Memory B cell (primary cell): Measurements from ENCODE around the gene SLC5A2.

Experiments used
- ATAC-seq: fragments of 150-1000 bp; cut with Tn5 transposase; 2 replicates; pipeline ENCODE4 v1.10.0; 2021; ENCODE audit warnings: low read depth, mild to moderate bottlenecking, moderate library complexity
- DNase-seq, 2 donors: peaks; one replicate each; pipeline ENCODE4 v3.0.0; 2022; ENCODE audit warnings: low spot score in 2 of 2
- H3K27ac Mint-ChIP-seq: one replicate; pipeline ENCODE4 v1.8.0; 2022; ENCODE audit warnings: mild to moderate bottlenecking, moderate library complexity, mixed read lengths
- H3K27me3 Mint-ChIP-seq: one replicate; pipeline ENCODE4 v1.8.0; 2022; ENCODE audit warnings: mixed read lengths
- H3K36me3 Mint-ChIP-seq: one replicate; pipeline ENCODE4 v1.8.0; 2022; ENCODE audit warnings: mild to moderate bottlenecking, mixed read lengths
- H3K4me1 Mint-ChIP-seq: one replicate; pipeline ENCODE4 v1.8.0; 2022; ENCODE audit warnings: mixed read lengths
- H3K4me3 Mint-ChIP-seq: one replicate; pipeline ENCODE4 v1.8.0; 2022; ENCODE audit warnings: mild to moderate bottlenecking, moderate library complexity, mixed read lengths
- H3K9me3 Mint-ChIP-seq: one replicate; pipeline ENCODE4 v1.8.0; 2022; ENCODE audit warnings: mixed read lengths

The SLC5A2 gene

GRCh38 chr16:31453255-31454204 is 29.4 kb upstream of the SLC5A2 start:
- no peaks in the 10 kb centered on the region for H3K27me3 Mint-ChIP-seq
- peaks cover 24% of the 10 kb centered on the region for H3K4me1 Mint-ChIP-seq
- peaks cover 3% of the 10 kb centered on the region for H3K36me3 Mint-ChIP-seq
- no peaks in the 10 kb centered on the region for H3K9me3 Mint-ChIP-seq
- DNase-seq = no peak
- ATAC-seq = no peak
- H3K27ac Mint-ChIP-seq = peak overlapping the region; percentile 33
- no peak overlapping the region for H3K4me3 Mint-ChIP-seq

GRCh38 chr16:31455601-31456314 is 27.2 kb upstream of the SLC5A2 start:
- peak overlapping the region; percentile 76 for H3K27ac Mint-ChIP-seq
- DNase-seq (no peak), ATAC-seq (no peak)
- peaks cover 3% of the 10 kb centered on the region for H3K36me3 Mint-ChIP-seq
- peak overlapping the region; percentile 9 for H3K4me3 Mint-ChIP-seq
- H3K9me3 Mint-ChIP-seq = no peaks in the 10 kb centered on the region
- peaks cover 31% of the 10 kb centered on the region for H3K4me1 Mint-ChIP-seq
- no peaks in the 10 kb centered on the region for H3K27me3 Mint-ChIP-seq

GRCh38 chr16:31456988-31457360 is 25.9 kb upstream of the SLC5A2 start:
- Mint-ChIP-seq H3K36me3 (peaks cover 2% of the 10 kb centered on the region), H3K27me3 (no peaks in the 10 kb centered on the region), H3K4me1 (peaks cover 27% of the 10 kb centered on the region), H3K4me3 (no peak overlapping the region), H3K9me3 (no peaks in the 10 kb centered on the region), H3K27ac (no peak overlapping the region)
- ATAC-seq (no peak), DNase-seq (no peak)

GRCh38 chr16:31458073-31458843 is 24.7 kb upstream of the SLC5A2 start:
- H3K4me1 Mint-ChIP-seq = peaks cover 27% of the 10 kb centered on the region
- peak overlapping the region; percentile 94 for H3K27ac Mint-ChIP-seq
- DNase-seq (peak; percentile 53 to 56), ATAC-seq (peak; percentile 18)
- no peaks in the 10 kb centered on the region for H3K9me3 Mint-ChIP-seq
- peak overlapping the region; percentile 86 for H3K4me3 Mint-ChIP-seq
- no peaks in the 10 kb centered on the region for H3K27me3 Mint-ChIP-seq
- H3K36me3 Mint-ChIP-seq = peaks cover 6% of the 10 kb centered on the region

DNA sequence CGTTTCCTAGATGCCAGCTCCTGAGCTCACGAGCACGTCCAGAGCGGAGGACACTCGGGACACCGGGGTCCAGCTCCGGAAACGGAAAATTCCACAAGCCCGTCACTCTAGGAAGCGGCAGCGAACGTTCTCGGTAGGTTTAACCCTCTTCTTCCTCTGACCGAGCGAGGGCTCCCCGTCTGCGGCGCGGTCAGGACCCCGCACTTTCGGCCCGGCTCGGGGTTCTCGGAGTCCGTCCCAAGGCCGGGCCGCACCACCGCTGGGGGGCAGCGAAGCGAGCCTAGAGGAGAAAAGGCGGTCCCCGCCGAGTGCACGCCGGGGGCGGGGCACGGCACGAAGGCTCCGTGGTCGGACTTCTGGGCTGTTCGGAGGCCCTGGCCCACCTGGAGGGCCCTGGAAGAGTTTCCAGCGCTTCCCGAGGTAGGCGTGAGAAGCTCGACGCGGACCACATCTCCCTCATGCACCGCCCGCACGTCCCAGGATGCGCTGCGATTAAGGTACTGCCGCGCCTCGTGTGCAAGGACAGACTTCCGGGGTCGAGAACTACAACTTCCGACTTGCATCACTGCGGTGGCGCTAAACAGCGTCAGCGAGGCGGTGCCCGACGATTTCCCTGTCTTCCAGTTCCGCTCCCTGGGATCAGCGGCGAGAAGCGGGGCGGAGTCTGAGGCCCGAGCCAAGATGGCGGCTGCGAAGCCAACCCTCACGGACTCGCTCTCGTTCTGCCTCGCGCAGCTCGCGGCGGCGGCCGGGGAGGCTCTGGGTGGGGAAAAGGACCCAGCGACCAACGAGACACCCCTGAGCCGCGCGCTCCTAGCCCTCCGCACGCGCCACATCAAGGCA is 23.9 kb upstream of the SLC5A2 start, which contains the start of gene ARMC5:
Gene ARMC5 (plus strand): TSS at position 658 of the 843 bp plus-strand sequence. CDS start 24 bp downstream, at position 682.
- ATAC-seq (peak; percentile 71), DNase-seq (peak; percentile 80 to 95)
- Mint-ChIP-seq H3K4me3 (peak within 1 kb of the TSS; percentile 86), H3K27me3 (no peaks in the 10 kb centered on the region), H3K9me3 (no peaks in the 10 kb centered on the region), H3K27ac (peak within 1 kb of the TSS; percentile 94), H3K36me3 (peaks cover 8% of the 10 kb centered on the region), H3K4me1 (peaks cover 24% of the 10 kb centered on the region)

GRCh38 chr16:31459687-31460581 is 23.0 kb upstream of the SLC5A2 start:
- Mint-ChIP-seq H3K36me3 (peaks cover 12% of the 10 kb centered on the region), H3K27me3 (no peaks in the 10 kb centered on the region), H3K4me3 (peak overlapping the region; percentile 86), H3K4me1 (peaks cover 23% of the 10 kb centered on the region), H3K27ac (peak overlapping the region; percentile 94), H3K9me3 (no peaks in the 10 kb centered on the region)
- ATAC-seq = peak; percentile 75
- DNase-seq = peak; percentile 99

DNA sequence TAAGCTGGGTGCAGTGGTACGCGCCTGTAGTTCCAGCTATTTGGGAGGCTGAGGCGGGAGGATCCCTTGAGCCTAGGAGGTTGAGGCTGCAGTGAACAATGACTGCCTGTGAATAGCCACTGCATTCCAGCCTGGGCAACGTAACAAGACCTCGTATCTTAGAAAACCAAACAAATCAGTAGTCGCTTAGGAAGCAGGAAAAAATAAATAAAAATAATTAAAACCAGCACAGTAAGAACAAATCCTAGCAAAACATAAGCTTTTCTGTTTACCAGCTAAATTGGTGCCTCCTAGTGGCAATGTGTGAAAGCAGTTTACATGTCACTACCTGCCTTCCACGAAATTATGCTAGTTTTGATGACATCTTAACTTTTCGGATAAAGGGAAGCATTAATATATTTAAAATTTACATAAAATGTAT is 22.3 kb upstream of the SLC5A2 start:
- H3K36me3 Mint-ChIP-seq = peaks cover 17% of the 10 kb centered on the region
- H3K4me1 Mint-ChIP-seq = peaks cover 18% of the 10 kb centered on the region
- no peak for DNase-seq
- peak overlapping the region; percentile 86 for H3K4me3 Mint-ChIP-seq
- H3K27ac Mint-ChIP-seq = peak overlapping the region; percentile 78
- no peak for ATAC-seq
- no peaks in the 10 kb centered on the region for H3K27me3 Mint-ChIP-seq
- H3K9me3 Mint-ChIP-seq = no peaks in the 10 kb centered on the region

DNA sequence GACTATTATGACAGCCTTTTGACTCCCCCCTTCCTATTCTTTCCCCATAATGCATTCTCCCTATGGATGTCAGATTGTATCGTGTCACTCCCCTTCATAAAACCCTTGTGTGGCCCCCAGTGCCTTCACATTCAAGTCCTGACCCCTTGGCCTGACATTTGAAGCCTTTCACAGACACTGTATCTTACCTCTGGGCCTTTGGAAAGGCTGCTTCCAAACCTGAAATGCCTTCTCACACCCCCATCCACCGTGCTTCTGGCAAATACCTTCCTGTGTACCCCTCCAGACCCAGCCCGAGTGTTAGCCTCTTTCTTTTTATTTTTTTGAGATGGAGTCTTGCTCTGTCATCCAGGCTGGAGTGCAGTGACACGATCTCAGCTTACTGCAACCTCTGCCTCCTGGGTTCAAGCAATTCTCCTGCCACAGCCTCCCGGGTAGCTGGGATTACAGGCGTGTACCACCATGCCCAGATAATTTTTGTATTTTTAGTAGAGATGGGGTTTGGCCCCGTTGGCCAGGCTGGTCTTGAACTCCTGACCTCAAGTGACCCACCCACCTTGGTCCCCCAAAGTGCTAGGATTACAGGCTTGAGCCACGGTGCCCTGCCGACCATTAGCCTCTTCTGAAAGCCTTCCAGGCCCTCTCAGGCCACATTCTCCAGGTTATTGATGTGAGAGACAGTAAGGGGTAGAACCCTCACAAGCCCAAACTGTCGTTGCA is 21.6 kb upstream of the SLC5A2 start:
- H3K27me3 Mint-ChIP-seq = no peaks in the 10 kb centered on the region
- peaks cover 22% of the 10 kb centered on the region for H3K36me3 Mint-ChIP-seq
- no peak overlapping the region for H3K4me3 Mint-ChIP-seq
- peak overlapping the region; percentile 78 for H3K27ac Mint-ChIP-seq
- ATAC-seq (no peak), DNase-seq (no peak)
- H3K4me1 Mint-ChIP-seq = peaks cover 16% of the 10 kb centered on the region
- H3K9me3 Mint-ChIP-seq = no peaks in the 10 kb centered on the region

- Mint-ChIP-seq H3K27ac (no peak overlapping the region), H3K9me3 (no peaks in the 10 kb centered on the region), H3K36me3 (peaks cover 25% of the 10 kb centered on the region), H3K4me1 (peaks cover 21% of the 10 kb centered on the region), H3K4me3 (no peak overlapping the region), H3K27me3 (no peaks in the 10 kb centered on the region)
- no peak for DNase-seq
- ATAC-seq = no peak
Observed at GRCh38 chr16:31461921-31462804, 20.8 kb upstream of the SLC5A2 start.

DNA sequence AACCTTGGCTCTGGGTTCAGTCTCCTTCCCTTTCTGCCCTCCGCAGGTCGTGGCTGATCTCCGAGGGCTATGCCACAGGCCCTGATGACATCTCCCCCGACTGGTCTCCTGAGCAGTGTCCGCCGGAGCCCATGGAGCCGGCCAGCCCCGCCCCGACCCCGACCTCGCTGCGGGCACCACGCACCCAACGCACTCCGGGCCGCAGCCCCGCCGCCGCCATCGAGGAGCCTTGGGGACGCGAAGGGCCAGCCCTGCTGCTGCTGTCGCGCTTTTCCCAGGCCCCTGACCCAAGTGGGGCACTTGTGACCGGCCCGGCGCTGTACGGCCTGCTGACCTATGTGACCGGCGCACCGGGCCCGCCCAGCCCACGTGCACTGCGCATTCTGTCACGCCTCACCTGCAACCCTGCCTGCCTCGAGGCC is 18.6 kb upstream of the SLC5A2 start:
- Mint-ChIP-seq H3K27ac (no peak overlapping the region), H3K36me3 (peaks cover 25% of the 10 kb centered on the region), H3K4me3 (no peak overlapping the region), H3K4me1 (peaks cover 24% of the 10 kb centered on the region), H3K27me3 (no peaks in the 10 kb centered on the region), H3K9me3 (no peaks in the 10 kb centered on the region)
- no peak for ATAC-seq
- no peak for DNase-seq

- ATAC-seq (no peak), DNase-seq (no peak)
- Mint-ChIP-seq H3K4me1 (peaks cover 24% of the 10 kb centered on the region), H3K4me3 (no peak overlapping the region), H3K36me3 (peaks cover 25% of the 10 kb centered on the region), H3K27me3 (no peaks in the 10 kb centered on the region), H3K27ac (no peak overlapping the region), H3K9me3 (no peaks in the 10 kb centered on the region)
Observed at GRCh38 chr16:31464781-31465260, 18.1 kb upstream of the SLC5A2 start.
